ENCODE results near the gene CMTM8.
A peak's percentile ranks its signal among the peaks of the same experiment; 100 is the strongest.
"Not testable (repeated sequence)": the region's sequence is repeated elsewhere in the genome, so short reads cannot be mapped to it uniquely, and the experiment has no call there.

CMTM8 gene, protein sequence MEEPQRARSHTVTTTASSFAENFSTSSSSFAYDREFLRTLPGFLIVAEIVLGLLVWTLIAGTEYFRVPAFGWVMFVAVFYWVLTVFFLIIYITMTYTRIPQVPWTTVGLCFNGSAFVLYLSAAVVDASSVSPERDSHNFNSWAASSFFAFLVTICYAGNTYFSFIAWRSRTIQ

GRCh38 chr3:32238453-32239306 lies at the start of gene CMTM8:
CMTM8 (plus strand) TSS chr3:32238680; CDS start chr3:32238973, 293 bp downstream.
- peak within 1 kb of the TSS; percentile 73 for H3K4me3 ChIP-seq (ENCODE audit: low read depth, low read length)
- DNase-seq (ENCODE audit: low read depth) = no peak

GRCh38 chr3:32189693-32190092 lies 48.8 kb upstream of the CMTM8 start:
- DNase-seq (ENCODE audit: low read depth) = no peak
- H3K4me3 ChIP-seq (ENCODE audit: low read depth, low read length) = no peak overlapping the region

GRCh38 chr3:32190556-32190955 lies 47.9 kb upstream of the CMTM8 start:
- DNase-seq (ENCODE audit: low read depth); H3K4me3 ChIP-seq (ENCODE audit: low read depth, low read length): not testable (repeated sequence)

DNA sequence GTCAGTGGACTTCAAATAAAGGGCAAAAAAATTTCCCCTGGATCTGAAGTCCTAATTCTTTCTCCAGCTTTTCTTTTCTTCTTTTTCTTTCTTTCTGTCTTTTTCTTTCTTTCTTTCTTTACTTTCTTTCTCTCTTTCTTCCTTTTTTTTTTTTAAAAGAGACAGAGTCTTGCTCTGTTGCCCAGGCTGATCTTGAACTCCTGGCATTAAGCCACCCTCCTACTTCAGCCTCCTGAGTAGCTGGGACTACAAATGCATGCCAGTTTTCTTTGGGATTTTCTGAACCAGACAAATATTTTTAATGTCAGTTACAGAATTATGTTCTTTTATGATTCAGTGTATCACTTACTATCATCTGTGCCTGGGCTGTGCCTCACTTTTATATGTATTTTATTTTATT lies 45.4 kb upstream of the CMTM8 start:
- no peak for DNase-seq (ENCODE audit: low read depth)
- no peak overlapping the region for H3K4me3 ChIP-seq (ENCODE audit: low read depth, low read length)

DNA sequence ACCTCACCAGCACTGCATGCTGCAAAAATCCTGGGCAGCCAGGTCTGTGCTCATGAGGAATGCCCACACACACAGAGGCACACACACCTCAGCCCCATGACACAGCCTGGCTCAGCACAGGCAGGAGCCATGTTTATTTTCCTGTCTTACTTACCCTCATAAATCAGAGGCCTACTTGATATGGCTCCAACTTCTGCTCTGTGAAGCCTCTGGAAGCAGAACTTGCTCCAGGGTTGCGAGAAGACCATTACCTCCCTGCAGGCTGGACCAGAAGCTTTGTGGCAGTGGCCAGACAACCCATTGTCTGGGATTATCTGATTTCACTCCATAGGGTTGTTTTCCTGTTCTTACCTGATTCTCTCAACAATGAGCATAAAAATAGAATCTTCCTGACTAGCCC lies 43.8 kb upstream of the CMTM8 start:
- H3K4me3 ChIP-seq (ENCODE audit: low read depth, low read length) = no peak overlapping the region
- no peak for DNase-seq (ENCODE audit: low read depth)

DNA sequence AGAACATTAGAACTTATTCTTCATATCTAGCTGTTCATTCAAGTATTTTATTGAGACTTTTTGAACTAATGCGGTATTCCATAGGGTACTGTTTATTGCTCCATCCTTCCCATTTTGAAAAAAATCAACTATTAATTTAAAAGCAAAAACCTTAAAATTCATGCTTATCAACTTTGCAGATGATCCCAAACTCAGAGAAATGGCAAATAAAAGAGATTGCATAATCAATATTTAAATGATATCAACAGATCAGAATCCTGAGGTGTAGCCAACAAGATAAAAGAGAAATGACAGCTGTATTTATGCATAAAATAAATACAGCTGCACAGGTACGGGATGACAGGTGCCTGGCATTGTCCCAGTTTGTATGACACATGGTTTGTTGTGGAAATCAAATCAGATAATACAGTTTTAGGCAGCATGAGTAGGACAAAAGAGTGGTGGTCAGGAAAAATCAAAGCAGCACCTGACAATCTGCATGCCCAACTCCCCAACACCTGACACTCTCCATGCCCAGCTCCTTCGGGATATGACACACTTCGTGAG lies 42.4 kb upstream of the CMTM8 start:
- no peak for DNase-seq (ENCODE audit: low read depth)
- no peak overlapping the region for H3K4me3 ChIP-seq (ENCODE audit: low read depth, low read length)

DNA sequence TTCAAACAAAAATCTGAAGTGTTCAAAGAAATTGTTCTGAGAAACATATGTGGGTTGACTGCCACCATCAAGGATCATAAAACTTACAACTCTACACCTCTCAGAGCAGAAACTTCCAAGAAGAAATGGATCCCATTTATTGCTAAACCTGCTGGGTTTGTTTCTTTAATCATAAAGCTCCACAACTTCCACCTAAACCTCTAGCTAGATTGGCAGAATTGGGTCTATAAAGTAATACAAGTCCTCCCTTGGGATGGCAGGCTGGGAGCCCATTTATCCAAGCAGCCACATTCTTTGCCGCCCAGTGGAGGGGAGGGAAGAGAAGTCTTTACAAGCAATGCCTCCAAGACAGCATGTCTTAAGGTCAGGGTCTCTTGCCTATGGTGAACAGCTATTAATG lies 40.5 kb upstream of the CMTM8 start:
- no peak overlapping the region for H3K4me3 ChIP-seq (ENCODE audit: low read depth, low read length)
- DNase-seq (ENCODE audit: low read depth) = no peak

DNA sequence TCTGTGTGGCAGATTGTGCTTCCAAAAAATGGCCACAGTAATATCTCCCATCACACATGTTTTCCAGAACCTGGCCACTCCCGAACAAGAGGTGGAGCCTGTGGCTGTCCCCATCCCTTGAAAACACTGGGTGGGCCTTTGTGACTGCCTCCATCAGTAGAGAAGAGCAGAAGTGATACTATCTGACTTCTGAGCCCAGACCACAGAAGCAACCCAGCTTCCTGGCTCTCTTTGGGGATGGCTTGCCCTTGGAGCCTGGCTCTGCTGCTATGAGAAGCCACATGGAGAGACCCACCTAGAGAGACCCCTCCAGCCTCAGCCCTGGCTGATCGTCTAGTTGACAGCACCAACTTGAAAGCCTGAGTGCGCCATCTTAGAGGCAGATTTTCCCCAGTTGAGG lies 39.8 kb upstream of the CMTM8 start:
- DNase-seq (ENCODE audit: low read depth) = no peak
- no peak overlapping the region for H3K4me3 ChIP-seq (ENCODE audit: low read depth, low read length)

DNA sequence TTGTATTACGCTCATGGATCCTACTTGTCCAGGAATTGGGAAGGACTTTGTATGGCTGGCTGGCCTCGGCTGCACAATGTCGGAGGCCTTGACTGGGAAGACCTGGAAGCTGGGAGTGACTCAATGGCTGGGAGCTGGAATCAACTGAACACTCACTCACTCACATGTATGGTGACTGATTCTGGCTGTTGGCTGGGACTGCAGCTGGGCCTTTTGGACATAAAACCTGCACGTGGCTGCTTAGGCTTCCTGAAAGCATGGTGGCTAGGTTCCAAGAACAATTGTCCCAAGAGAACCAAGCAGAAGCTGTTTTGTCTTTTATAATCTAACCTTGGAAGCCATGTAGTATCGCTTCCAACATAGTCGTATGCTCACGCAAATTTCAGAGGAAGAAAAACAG lies 38.0 kb upstream of the CMTM8 start:
- DNase-seq (ENCODE audit: low read depth) = peak; percentile 92
- H3K4me3 ChIP-seq (ENCODE audit: low read depth, low read length) = no peak overlapping the region

DNA sequence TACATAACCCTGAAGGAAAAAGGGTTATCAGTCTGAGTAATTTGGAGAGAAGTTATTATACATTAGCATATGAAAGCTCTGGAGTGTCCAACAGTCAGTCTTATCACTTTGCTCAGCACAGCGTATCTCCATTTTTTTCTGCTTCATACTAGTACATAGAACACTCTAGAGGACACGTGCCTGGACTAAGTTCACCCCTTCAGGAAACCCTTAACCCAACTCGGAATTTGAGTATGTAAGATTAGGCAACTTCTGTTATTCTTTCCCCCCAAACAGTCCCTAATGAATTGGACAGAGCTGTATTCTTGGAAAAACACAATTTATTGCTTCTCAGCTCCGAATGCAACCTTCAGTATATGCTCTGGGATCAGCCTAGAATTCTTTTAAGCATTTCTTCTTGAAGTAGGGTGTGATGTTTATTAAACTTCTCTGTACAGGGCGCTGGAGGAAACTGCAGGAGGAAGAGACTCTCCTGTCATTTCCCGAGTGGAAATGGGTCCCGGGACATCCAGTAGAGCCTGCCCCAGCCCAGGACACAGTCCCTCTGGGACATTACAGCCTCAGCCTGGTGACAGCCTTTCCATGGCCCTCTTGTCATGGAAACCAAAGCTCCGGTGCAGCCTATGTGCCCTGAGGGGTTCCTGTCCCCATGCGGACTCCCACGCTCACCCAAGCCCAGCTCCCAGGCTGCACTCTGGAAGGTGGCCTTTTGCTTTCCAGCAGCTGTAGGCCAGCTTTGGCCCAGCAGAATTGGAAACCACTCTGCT lies 37.3 kb upstream of the CMTM8 start:
- H3K4me3 ChIP-seq (ENCODE audit: low read depth, low read length) = no peak overlapping the region
- peak; percentile 75 for DNase-seq (ENCODE audit: low read depth)

- no peak for DNase-seq (ENCODE audit: low read depth)
- H3K4me3 ChIP-seq (ENCODE audit: low read depth, low read length) = no peak overlapping the region
Measured at GRCh38 chr3:32202496-32202895, 36.0 kb upstream of the CMTM8 start.

DNA sequence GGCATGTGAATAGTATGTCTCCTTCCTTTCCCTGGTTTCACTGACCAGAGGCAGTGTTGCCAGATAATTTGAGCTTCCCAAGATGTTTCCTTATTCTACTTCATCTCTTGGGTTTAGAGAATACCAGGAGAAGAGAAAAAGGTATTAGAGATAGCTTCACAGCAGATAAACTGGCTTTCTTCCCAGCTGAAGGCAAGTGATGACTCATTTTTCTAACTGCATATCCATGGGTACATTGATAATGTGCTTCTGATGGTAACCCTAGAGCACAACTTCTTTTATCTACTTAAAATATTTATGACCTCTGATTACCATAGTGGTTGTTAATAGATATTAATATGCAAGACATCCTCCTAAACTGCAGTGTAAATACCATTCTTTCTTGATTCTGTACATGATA lies 34.6 kb upstream of the CMTM8 start:
- peak; percentile 40 for DNase-seq (ENCODE audit: low read depth)
- no peak overlapping the region for H3K4me3 ChIP-seq (ENCODE audit: low read depth, low read length)

DNA sequence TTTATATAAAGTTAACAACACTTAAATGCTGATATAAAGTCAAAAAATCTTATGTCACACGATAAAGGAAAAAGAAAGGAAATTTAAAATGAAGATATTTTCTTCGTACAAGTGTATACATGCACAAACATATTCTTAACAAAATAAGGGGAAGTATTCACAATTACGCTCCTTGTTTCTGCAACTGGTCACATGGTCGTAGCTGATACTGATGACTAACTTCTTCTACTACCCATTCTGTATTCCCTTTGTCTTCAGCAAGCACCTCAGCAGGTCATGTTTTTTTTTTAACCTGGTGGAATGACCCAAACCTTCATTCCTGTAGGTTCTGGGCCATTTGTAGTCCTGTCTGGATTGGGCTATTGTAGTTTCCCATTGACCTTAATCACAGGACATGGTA lies 30.0 kb upstream of the CMTM8 start:
- H3K4me3 ChIP-seq (ENCODE audit: low read depth, low read length) = no peak overlapping the region
- DNase-seq (ENCODE audit: low read depth) = no peak

GRCh38 chr3:32215185-32215584 lies 23.3 kb upstream of the CMTM8 start:
- no peak overlapping the region for H3K4me3 ChIP-seq (ENCODE audit: low read depth, low read length)
- DNase-seq (ENCODE audit: low read depth) = no peak

GRCh38 chr3:32216172-32216783 lies 22.2 kb upstream of the CMTM8 start:
- no peak for DNase-seq (ENCODE audit: low read depth)
- no peak overlapping the region for H3K4me3 ChIP-seq (ENCODE audit: low read depth, low read length)

DNA sequence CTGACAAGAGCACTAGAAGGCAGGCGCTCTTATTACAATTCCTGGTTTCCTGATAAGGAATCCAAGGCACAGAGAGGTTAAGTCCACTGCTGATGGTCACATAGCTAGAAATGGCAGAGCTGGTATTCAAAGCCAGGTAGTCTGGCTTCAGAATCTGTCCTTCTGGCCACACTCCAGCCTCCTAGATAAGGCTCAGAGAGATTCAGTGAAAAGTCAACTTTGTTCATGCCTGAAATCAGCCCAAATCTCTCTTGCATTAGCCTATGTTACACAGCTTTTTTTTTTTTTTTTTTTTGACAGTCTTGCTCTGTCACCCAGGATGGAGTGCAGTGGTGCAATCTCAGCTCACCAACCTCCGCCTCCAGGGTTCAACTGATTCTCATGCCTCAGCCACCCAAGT lies 21.1 kb upstream of the CMTM8 start:
- H3K4me3 ChIP-seq (ENCODE audit: low read depth, low read length) = no peak overlapping the region
- no peak for DNase-seq (ENCODE audit: low read depth)

DNA sequence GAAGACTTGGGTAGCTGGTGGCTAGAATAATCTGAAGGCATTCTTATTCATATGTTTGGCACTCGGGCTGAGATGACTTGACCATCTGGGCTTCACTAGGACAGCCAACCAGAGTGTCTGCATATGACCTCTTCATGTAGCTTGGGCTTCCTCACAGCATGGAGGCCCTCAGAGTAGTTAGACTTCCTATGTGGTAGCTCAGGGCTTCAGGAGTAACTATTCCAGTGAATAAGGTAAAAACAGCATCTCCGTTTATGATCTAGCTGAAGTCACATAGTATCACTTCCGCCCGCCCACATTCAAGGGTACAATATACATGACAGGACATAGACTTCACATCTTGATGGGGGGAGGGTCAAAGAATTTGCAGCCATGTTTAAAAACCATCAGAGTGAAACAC lies 18.9 kb upstream of the CMTM8 start:
- DNase-seq (ENCODE audit: low read depth) = no peak
- no peak overlapping the region for H3K4me3 ChIP-seq (ENCODE audit: low read depth, low read length)

DNA sequence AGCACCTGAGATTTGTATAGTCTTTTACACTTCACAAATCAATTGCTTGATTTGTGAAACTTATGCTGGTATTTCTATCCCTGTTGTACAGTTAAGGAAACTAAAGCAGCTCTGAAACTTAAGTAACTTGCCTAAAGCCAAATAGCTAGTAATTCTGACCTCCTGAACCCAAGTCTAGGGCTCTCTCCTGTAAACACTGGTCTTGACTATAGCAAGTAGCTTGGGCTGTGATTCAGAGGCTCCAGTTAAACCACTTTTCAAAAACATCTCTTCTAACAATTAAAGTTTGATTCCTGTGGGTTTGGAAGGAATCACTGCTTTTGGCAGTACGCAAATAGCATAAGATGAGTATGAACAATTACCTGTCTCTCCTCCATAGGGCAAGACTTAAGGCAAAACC lies 18.5 kb upstream of the CMTM8 start:
- peak; percentile 48 for DNase-seq (ENCODE audit: low read depth)
- no peak overlapping the region for H3K4me3 ChIP-seq (ENCODE audit: low read depth, low read length)

GRCh38 chr3:32222950-32223349 lies 15.5 kb upstream of the CMTM8 start:
- no peak overlapping the region for H3K4me3 ChIP-seq (ENCODE audit: low read depth, low read length)

GRCh38 chr3:32224016-32224516 lies 14.4 kb upstream of the CMTM8 start:
- no peak overlapping the region for H3K4me3 ChIP-seq (ENCODE audit: low read depth, low read length)
- DNase-seq (ENCODE audit: low read depth) = no peak

More at GRCh38 chr3:32222950-32223349, 15.5 kb upstream of the CMTM8 start:
- DNase-seq (ENCODE audit: low read depth) = no peak

All from skeletal muscle cell (primary cell).